Hindlimb muscle (tissue), 1 donor: Measurements from ENCODE around the gene REEP1. TPM values are rescaled to one million over a fixed set of nuclear protein-coding genes. Genes with fewer than 3 reads are reported as not detected.
"Not testable (repeated sequence)": the region's sequence is repeated elsewhere in the genome, so short reads cannot be mapped to it uniquely, and the experiment has no call there.

ENCODE experiments used
- DNase-seq: peaks from one replicate; pipeline ENCODE4 v3.0.0-alpha.2; 2013
- polyA plus RNA-seq: library from polyadenylated mRNA; unstranded; fragments of 120-200 nt; gene quantifications from one replicate; pipeline ENCODE4 v1.2.1, GENCODE V29; 2013; ENCODE audit not compliant: insufficient read length

Gene REEP1
- polyA plus RNA-seq, 1 donor = 88.7 TPM

DNA sequence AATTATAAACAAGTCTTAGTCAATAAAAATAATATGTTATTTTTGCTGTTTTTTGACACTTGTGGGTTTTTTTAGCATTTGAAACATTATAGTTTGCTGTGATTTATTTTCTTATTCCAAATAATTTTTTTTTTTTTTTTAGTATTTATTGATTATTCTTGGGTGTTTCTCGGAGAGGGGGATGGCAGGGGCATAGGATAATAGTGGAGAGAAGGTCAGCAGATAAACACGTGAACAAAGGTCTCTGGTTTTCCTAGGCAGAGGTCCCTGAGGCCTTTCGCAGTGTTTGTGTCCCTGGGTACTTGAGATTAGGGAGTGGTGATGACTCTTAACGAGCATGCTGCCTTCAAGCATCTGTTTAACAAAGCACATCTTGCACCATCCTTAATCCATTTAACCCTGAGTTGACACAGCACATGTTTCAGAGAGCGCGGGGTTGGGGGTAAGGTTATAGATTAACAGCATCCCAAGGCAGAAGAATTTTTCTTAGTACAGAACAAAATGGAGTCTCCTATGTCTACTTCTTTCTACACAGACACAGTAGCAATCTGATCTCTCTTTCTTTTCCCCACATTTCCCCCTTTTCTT is 8.5 kb upstream of the REEP1 start:
- DNase-seq = not testable (repeated sequence)

DNA sequence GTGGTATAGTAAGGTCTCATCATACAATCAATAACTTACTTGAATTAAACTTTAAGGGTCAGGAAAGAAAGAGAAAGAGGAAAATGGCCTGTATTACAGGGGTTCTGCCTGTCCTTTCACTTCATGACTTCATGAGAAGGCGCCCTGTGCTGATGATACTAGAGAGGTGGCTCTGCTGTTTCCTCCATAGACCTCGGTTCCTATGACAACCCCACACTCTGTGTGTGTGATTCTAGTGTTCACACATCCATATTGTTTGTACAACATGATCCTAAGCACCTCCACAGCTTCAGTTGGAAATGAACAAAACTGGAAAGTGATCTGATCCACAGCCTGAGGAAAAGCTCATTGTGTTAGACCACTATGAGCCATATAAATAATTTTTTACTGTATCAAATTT is 7.0 kb upstream of the REEP1 start:
- DNase-seq = no peak

DNA sequence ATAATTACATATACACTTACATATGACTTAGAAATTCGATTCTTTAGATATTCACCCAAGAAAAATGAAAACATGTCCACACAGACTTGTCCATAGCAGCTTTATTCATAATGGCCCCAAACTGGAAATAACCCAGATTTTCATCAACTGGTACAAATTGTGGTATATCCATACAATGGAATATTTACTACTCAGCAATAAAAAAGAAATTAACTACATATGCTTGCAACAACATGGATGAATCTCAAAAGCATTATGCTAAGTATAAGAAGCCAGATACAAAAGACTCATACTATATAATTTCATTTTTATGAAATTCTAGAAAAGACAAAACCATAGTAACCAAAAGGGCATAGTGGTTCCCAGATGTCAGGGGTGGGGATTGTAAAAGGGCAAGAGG is 5.1 kb upstream of the REEP1 start:
- no peak for DNase-seq

DNA sequence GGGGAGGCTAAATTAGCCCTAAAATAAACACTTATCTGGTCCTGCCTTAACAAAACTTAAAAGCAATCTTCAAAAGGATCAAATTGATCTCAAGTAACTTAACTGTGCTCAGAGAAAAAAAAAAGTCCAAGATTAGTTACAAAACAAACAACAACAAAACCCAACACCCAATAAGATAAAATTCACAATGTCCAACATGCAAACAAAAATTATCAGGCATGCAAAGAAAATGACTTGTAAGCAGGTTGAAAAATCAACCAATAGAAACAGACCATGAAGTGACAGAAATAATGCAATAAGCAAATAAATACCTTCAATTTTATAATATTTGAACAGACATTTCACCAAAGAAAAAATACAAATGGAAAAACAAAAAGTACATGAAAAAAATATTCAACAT is 4.0 kb upstream of the REEP1 start:
- DNase-seq = no peak

DNA sequence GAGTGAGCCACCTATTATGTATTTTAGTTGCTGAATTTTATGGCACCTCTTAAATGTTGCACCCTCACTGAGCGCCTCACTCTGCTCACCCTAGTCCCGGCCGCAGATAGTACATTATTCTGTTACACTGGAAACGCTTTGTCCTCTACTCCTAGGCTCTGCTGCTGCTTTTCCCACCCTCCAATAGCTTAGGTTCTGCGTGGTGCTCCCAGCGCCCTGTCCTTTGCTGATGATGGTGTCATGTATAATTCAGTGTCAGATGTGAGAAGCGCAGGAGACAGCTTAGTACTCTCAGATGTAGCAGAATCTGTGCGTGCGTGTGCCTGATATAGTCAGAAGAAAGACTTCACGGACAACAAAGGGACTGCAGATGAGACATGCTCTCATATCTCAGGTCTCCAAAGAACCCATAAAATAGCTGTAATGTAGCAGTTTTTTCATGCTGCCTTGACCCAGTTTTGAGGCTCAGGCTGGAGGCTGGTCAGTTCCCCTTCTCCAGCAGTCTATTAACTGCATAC is 1.4 kb upstream of the REEP1 start:
- DNase-seq = no peak

DNA sequence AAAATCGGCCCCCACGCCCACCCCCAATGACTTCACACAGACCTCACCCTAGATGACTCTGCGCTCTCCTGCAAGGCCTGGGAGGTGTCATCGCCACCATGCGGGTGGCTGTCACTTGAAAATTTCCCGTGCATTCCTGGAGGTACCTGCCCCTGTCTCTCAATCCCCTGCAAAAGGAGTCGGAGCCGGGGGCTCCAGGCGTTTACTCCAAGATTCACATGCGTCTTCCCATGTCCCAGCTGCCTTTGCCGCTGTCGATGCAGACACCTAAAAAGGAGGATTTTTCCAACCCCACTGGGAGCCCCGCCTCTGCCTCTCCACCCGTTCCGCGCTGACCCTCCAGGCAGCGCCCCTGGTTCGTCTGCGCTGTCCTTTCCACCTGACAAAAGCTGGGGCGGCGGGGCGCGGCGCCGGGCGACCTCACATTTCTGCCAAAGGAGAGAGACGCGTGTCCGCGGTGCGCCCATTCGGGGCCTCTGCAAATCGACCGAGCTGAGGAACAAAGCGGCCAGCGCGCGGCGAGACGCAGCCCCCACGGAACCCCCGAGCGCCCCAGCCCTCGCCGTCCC is 667 bp downstream of the REEP1 start:
- no peak for DNase-seq

DNA sequence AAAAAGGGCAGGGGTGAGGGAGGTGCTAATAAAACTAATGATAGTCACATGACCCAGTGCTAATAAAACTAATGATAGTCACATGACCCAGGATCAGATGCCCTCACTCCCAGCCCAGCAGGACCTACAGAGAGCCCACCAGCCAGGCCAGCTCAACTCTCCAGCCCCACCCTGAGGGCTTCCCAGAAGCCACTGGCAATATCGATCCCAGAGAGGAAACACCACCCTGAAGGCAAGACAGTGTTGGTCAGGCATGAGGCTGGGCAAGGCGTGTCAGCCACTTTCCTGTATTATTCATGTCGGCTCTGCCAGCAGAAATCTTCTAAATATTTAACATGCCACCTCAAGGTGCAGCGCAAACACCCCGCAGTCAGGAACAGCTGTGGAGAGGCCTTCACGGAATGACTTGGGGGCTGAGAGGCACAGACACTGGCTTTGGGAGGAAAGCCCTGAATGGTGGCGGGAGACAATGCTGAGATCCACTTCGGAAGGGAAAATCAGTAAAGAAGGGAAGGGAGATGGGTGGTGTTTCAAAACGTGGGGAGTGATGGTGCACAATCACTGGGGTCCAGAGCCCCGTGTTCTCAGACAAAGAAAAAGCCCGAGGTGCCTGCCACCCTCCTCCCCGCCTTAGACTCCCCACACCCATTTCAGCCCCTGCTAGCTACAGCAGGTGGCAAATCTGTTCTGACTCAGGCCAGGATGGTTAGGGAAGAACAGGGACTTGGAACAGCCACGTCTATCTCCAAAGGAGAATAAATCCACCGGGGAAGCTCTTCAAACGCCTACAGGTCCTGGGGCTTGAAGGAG is 1.4 kb downstream of the REEP1 start:
- no peak for DNase-seq

DNA sequence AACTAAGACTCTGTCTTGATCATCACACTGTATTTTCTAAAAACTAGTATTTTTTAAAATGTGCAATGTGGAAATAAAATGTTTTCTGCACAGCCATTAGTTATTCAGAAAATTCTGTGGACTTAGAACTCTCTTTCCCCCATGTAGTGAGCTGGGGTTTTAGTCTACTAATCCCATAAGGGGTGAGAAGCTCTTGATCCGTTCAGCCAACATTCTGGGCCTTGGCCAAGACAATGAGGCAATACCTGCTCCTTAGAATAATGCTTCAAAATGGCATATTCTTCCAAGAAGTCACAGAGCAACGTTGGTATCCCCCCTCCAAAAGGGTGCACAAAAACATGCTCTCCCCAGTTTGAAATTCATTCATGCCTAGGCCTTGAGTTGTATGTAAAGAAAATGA is 4.0 kb downstream of the REEP1 start:
- no peak for DNase-seq

DNA sequence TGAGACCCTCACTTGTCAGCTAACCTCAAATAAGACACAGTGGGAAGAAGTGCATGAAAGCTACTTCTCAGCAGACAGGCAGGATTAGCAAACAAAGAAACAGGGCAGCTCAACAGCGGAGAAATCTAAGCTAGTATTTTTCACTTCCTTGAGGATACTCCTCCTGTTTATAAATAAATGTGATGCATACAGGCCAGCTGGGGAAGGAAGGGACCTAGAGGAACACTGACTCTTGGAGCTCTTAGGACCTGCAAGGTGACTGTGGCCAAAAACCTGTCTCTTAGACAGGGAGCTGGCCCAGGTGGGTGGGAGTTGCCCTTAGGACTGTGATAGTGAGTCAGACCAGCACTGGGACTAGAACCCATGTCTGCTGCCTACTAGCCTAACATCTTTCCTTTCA is 4.8 kb downstream of the REEP1 start:
- DNase-seq = no peak

DNA sequence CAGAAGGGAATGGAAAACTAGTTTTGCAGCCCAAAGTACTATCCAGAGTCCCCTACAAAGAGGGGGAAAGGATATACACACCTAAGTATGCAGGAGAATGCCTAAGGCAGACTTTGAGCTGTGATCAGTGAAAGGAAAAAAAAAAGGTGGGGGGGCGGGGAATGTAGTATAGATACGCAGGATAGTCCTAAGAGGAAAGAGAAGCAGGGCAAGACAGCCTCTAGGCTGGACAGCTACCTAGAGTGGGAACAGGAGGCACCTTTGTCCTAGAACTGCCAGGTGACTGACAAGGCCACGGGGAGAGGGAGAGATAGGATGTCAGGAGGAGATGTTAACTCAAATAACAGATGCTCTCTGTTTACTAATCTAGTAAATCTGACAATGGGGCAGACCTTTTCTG is 6.0 kb downstream of the REEP1 start:
- no peak for DNase-seq

DNA sequence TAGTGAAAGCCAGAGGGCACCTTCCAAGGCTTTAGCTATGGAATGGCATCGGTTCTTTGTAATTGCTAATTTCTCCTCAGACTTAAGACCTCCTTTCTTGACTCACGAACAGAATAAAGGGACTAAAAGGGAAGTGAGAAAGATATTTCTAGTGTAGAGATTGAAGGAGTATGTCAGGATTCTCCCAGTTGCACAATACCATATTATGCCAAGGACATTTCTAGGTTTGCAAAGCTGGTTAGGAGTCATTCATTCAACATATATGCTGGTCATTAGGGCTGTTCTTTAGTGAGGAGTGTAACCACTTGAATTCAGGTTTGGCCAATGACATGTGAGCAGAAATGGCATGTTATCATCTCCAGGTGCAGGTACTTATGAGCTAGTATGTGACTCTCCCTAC is 7.4 kb downstream of the REEP1 start:
- DNase-seq = no peak

DNA sequence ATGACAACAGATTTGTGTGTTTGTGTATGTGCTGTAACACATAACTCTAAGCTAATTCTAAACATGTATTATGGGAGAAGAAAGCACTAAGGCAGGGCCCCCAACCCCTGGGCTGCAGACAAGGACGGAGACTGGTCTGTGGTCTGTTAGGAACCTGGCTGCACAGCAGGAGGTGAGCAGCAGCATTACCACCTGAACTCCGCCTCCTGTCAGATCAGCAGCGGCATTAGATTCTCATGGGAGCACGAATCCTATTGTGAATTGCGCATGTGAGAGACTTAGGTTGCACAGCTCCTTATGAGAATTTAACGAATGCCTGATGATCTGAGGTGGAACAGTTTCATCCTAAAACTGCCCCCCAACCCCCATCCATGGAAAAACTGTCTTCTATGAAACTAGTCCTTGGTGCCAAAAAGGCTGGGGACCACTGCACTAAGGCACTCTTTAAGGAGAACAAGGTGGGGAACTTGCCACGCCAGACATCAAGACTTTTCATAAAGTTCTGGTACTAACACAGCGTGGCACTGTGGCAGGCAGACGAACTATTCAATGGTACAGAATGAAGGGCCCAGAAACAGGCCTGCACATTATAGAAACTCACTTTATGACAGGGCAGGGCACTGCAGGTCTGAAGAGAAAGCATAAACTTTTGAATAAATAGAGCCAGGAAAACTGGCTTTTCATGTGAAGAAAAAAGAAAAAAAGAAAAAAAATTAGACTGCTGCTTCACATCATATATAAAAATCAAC is 14.0 kb downstream of the REEP1 start:
- DNase-seq = no peak

DNA sequence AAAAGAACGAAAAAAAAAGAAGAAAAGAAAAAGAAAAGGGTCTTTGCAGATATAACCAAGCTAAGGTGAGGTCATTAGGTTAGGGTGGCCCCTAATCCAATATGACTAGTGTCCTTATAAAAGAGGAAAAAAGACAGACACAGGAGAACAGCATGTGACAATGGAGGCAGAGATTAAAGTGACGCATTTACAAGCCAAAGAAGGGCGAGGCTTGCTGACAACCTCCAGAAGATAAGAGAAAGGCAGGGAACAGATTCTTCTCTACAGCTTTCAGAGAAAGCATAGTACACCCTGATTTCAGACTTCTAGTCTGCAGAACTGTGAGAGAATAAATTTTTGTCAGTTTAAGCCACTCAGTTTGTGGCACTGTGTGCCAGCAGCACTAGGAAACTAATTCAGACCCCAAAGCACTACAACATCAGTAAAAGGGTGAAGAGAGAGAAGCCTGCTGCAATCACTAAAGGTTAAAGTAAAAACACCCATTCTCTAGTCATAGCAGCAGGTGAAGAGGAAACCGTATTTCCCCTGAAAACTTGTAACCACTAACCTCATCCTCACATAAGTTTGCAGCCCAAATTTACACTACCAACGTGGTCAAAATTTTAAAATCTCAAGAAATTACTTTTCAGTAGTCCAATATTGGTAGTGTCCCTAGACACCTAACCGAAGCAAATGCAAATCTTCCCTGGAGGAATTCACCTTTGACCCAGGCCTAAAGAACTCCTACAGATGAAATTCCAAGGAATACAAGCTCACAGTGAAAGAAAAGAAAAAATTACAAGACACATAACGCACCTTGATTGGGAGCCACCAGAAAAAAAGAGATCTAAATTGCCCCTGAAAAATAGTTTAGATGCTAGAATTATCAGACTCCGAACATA is 17.5 kb downstream of the REEP1 start:
- no peak for DNase-seq

DNA sequence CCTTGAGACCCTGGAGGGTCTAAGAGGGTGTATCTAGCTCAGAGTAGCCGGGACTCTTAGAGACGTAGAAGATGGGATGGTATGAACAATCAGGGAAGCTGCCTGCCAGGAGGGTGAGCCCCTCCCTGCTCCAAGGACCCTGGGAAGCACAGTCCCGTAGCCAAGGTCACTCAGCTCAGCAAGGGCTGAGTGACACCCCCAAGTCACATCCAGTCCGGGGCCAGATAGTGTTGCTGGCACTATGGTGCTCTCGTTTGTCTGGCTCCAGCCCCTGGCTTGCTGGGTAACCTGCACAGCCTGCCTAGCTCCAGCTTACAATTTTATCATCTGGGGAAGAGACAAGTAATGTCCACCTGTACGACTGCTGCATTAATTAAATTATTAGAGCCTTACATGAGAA is 22.3 kb downstream of the REEP1 start:
- no peak for DNase-seq

DNA sequence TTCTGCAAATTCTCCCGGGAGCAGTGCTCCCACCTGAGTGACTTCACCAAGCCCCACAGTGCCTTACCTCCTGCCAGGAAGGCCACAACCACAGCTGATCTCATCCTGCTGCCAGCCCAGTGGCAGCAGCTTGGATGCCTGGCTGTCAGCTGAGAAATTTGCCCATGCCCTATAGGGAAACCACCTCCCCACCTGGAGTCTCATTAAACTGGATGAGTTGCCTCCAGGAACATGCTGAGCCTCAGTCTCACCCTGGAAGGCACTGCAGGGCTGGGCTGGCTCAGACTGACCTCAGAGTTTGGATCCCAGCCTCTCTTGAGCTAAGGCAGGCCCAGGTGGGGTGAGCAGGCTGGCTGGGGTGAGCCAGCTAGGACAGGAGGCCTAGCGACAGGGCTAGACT is 23.3 kb downstream of the REEP1 start:
- no peak for DNase-seq

DNA sequence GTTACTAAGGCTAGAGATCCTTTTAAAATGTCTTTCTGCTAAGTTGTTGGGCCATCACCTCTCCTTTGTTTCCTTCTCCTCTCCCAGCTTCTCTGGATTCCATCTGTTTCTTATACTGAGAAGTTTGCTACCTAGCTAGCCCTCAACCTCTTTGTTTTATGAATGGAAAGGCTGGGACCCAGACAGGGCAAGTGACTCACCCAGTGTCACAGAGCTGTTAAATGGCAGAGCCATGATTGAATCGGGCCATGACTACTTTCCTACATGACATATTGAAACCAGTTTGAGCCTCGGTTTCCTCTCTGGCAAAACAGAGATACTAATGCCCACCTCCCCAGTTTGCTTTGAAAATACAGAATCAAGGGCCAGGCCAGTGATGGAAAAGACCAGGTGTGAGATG is 24.1 kb downstream of the REEP1 start:
- no peak for DNase-seq

DNA sequence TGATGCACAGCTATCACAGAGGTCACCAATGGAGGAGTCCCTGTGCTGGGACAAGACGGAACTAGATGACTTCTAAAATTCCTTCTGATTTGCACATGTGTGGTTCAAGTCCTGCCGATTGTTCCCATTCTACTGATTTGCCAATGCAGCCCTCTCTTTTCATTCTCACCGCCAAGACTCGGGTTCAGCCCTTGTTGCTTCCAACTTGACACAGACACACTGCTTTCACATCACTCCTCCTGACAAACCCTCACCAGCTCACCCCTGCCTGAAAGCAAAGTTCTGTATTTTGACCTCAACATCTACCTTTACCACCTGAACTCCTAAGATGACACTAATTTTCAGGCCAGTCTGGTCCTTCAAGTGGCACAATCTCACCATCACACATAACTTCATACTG is 25.5 kb downstream of the REEP1 start:
- DNase-seq = no peak

DNA sequence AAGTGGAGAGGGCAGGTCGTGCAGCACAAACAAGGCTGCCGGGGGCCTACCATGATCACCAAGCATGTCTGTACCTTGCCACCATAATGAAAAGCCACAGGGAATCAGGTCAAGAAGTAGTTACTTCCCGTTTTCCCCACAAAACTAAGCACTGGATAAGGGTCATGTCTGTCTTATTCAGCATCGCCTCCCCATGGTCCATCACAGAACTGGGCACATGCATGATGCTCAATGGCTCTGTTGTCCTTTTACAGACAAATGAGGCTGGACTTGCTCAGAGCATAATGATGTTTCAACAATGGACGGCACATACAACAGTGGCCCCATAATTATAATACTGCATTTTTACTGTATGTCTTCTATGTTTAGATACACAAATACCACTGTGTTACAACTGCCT is 27.5 kb downstream of the REEP1 start:
- DNase-seq = no peak

DNA sequence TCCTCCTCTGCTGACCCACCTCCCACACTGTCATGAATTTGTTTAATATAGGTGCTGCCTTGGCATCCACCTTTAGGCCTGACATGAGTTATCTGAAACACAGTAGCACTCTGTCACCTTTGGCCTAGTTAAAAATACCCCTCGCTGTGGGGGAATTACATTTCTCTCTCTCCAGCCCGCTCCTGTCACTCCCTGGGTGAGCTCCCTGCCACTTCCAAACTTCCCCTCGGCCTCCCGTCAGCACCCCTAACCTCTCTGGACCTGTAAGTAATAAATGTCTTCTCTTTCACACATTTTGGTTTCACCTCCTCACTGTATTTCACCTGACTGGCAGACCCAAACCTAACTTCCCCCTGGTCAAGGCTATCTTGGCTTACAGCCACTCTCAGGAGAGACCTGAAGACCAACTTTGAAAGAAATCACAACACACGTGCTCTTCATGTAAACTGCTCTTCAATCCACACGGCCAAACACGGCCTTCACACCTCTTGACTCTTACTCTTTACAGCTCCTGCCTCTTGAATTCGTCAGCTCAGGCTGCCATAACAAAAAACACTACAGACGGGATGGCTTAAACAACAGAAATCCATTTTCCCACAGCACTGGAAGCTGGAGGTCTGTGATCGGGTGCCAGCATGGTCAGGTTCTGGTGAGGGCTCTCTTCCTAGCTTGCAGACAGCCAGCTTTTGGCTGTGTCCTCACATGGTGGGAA is 28.3 kb downstream of the REEP1 start:
- no peak for DNase-seq

DNA sequence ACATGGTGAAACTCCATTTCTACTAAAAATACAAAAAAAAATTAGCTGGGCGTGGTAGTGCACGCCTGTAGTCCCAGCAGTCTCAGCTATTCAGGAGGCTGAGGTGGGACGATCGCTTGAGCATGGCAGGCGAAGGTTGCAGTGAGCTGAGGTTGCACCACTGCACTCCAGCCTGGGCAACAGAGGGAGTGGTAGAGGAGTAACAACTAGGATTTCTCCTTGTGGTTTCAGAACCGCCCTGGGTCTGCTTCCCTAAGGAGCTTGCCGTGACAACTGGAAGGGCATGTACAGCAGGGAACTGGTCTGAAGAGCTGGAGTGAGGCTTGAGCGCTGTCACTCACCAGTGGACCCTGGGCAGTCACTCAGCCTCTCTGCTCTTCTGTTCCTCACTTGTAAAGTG is 29.1 kb downstream of the REEP1 start:
- DNase-seq = no peak

DNA sequence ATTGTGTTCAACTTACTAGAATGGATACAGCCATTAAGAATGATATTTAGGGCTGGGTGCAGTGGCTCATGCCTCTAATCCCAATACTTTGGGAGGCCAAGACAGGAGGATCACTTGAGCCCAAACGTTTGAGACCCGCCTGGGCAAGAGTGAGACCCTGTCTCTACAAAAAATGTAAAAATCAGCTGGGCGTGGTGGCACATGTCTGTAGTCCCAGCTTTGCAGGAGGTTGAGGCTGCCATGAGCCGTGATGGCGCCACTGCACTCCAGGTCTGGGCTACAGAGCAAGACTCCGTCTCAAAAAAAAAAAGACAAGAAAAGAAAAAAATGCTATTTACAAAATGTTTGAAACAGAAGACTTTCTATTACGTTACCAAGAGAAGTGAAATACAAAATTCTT is 30.0 kb downstream of the REEP1 start:
- no peak for DNase-seq

DNA sequence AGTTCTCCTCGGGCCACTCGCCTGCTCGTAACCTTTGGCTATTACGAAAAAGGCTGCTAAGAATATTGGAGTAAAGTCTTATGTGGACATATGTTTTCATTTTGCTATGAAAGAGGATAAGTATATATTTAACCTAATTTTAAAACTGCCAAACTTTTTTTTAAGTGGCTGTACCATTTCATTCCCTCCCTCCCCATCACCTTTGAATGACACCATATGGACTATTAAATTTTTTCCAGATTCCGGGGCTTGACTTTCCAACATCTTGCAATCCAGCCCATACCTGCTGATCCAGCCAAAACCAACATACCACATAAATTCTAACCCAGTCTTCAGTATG is 31.5 kb downstream of the REEP1 start:
- no peak for DNase-seq
